ENCODE results near the gene CCAR1.

DNA sequence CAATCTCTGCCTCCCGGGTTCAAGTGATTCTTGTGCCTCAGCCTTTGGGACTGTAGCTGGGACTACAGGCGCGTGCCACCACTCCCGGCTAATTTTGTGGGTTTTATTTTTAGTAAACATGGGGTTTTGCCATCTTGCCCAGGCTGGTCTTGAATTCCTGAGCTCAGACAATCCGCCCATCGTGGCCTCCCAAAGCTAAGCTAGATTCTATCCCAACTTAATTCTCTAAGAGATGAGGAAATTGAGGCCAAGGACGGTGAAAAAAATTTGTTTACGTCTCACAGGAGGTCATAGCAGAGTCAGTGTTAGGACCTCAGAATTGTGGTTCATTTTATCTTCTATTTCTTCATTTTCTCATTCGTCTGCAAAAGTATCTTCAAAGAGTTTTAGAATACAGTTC lies 6.1 kb downstream of the CCAR1 start:
- no peak for TF ChIP-seq GATA3 (IDR thresholded peaks at IDR 0.05; ENCODE audit: borderline replicate concordance)
- TF ChIP-seq, protein P1, sequence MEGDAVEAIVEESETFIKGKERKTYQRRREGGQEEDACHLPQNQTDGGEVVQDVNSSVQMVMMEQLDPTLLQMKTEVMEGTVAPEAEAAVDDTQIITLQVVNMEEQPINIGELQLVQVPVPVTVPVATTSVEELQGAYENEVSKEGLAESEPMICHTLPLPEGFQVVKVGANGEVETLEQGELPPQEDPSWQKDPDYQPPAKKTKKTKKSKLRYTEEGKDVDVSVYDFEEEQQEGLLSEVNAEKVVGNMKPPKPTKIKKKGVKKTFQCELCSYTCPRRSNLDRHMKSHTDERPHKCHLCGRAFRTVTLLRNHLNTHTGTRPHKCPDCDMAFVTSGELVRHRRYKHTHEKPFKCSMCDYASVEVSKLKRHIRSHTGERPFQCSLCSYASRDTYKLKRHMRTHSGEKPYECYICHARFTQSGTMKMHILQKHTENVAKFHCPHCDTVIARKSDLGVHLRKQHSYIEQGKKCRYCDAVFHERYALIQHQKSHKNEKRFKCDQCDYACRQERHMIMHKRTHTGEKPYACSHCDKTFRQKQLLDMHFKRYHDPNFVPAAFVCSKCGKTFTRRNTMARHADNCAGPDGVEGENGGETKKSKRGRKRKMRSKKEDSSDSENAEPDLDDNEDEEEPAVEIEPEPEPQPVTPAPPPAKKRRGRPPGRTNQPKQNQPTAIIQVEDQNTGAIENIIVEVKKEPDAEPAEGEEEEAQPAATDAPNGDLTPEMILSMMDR (IDR thresholded peaks at IDR 0.05) = no peak
- TF ChIP-seq RAD21 (conservative IDR thresholded peaks at IDR 0.05 in 1 of 2, IDR thresholded peaks at IDR 0.05 in 1 of 2) = no peak
- TF ChIP-seq NR3C1 (IDR thresholded peaks at IDR 0.05) = no peak

Measured in A549 (cell line).